DND-41 (cell line): ENCODE data around the gene ATP2B1.

Experiments
- ATAC-seq: fragments of 200-7000 bp; cut with Tn5 transposase; 3 replicates; pipeline ENCODE4 v1.9.1; 2021; ENCODE audit warnings: low read depth; ENCODE audit not compliant: insufficient read depth
- DNase-seq: peaks from one replicate; pipeline ENCODE4 v3.0.0-alpha.2; 2020
- H2AFZ ChIP-seq: 2 replicates; pipeline ENCODE4 v1.6.0; 2012; ENCODE audit warnings: low read depth, low read length
- H3K27ac ChIP-seq: 2 replicates; pipeline ENCODE4 v1.5.1; 2012; ENCODE audit warnings: low read length, inconsistent platforms
- H3K27me3 ChIP-seq: fragments of 200-600 bp; sonication (generic); 2 replicates; pipeline ENCODE4 v1.6.0; 2012; ENCODE audit warnings: low read length, mild to moderate bottlenecking, inconsistent platforms; ENCODE audit not compliant: insufficient read depth, poor library complexity
- H3K36me3 ChIP-seq: 2 replicates; pipeline ENCODE4 v1.5.1; 2012; ENCODE audit warnings: low read length, inconsistent platforms; ENCODE audit not compliant: insufficient read depth
- H3K4me1 ChIP-seq: 2 replicates; pipeline ENCODE4 v1.5.1; 2012; ENCODE audit warnings: mild to moderate bottlenecking, low read length; ENCODE audit not compliant: insufficient read depth
- H3K4me2 ChIP-seq: 2 replicates; pipeline ENCODE4 v1.6.0; 2012; ENCODE audit warnings: mild to moderate bottlenecking, moderate library complexity, low read length, inconsistent platforms; ENCODE audit not compliant: insufficient read depth
- H3K4me3 ChIP-seq, 2 experiments: fragments of 200-600 bp in 1 of 2; shearing (Covaris generic) in 1 of 2; 2 replicates each; pipeline ENCODE4 v1.5.1; 2012 to 2016; ENCODE audit warnings: inconsistent platforms in 2 of 2, low read length in 2 of 2, mild to moderate bottlenecking in 2 of 2, low read depth in 1 of 2, moderate library complexity in 1 of 2
- H3K79me2 ChIP-seq: 2 replicates; pipeline ENCODE4 v1.6.0; 2012; ENCODE audit warnings: low read length, inconsistent platforms; ENCODE audit not compliant: insufficient read depth
- H3K9ac ChIP-seq: 2 replicates; pipeline ENCODE4 v1.6.0; 2012; ENCODE audit warnings: low read depth, mild to moderate bottlenecking, inconsistent platforms, low read length, moderate library complexity
- H3K9me3 ChIP-seq: 2 replicates; pipeline ENCODE4 v1.5.1; 2012; ENCODE audit warnings: low read length, moderate library complexity, mild to moderate bottlenecking, inconsistent platforms; ENCODE audit not compliant: insufficient read depth, severe bottlenecking
- H4K20me1 ChIP-seq: 2 replicates; pipeline ENCODE4 v1.6.0; 2012; ENCODE audit warnings: low read length; ENCODE audit not compliant: insufficient read depth
- CTCF ChIP-seq: IDR thresholded peaks from 2 replicates; pipeline ENCODE4 v1.5.1; 2012; ENCODE audit warnings: borderline replicate concordance, low read length, moderate library complexity, mild to moderate bottlenecking; ENCODE audit not compliant: poor library complexity, severe bottlenecking; ENCODE audit errors: extremely low read depth
- EZH2 ChIP-seq: IDR thresholded peaks from 3 replicates; pipeline ENCODE4 v1.6.1; 2012; ENCODE audit warnings: borderline replicate concordance, low read depth, mild to moderate bottlenecking, moderate library complexity, low read length, inconsistent platforms; ENCODE audit not compliant: severe bottlenecking

The ATP2B1 gene

GRCh38 chr12:89559753-89560152 is 148.9 kb downstream of the ATP2B1 start:
- no peaks in the 10 kb centered on the region for H3K27me3 ChIP-seq

GRCh38 chr12:89556976-89557375 is 151.7 kb downstream of the ATP2B1 start:
- no peak for DNase-seq
- H3K4me3 ChIP-seq = no peak overlapping the region
- H3K79me2 ChIP-seq = no peaks in the 10 kb centered on the region
- H2AFZ ChIP-seq = no peak overlapping the region
- no peaks in the 10 kb centered on the region for H4K20me1 ChIP-seq
- H3K36me3 ChIP-seq = no peaks in the 10 kb centered on the region
- H3K4me2 ChIP-seq = no peak overlapping the region
- TF ChIP-seq CTCF (no peak), EZH2 (no peak)
- H3K27ac ChIP-seq = no peak overlapping the region
- H3K27me3 ChIP-seq = no peaks in the 10 kb centered on the region
- no peaks in the 10 kb centered on the region for H3K9me3 ChIP-seq
- no peaks in the 10 kb centered on the region for H3K4me1 ChIP-seq
- ATAC-seq = no peak
- no peak overlapping the region for H3K9ac ChIP-seq

More at GRCh38 chr12:89559753-89560152, 148.9 kb downstream of the ATP2B1 start:
- no peak for DNase-seq
- Histone ChIP-seq H3K79me2 (no peaks in the 10 kb centered on the region), H3K36me3 (no peaks in the 10 kb centered on the region), H3K4me2 (no peak overlapping the region), H4K20me1 (no peaks in the 10 kb centered on the region), H3K9ac (no peak overlapping the region), H3K4me3 (no peak overlapping the region), H3K27ac (no peak overlapping the region), H3K4me1 (no peaks in the 10 kb centered on the region), H2AFZ (no peak overlapping the region), H3K9me3 (no peaks in the 10 kb centered on the region)
- no peak for ATAC-seq
- TF ChIP-seq CTCF = no peak
- TF ChIP-seq EZH2 = no peak

GRCh38 chr12:89552376-89552775 is 156.3 kb downstream of the ATP2B1 start:
- DNase-seq (no peak), ATAC-seq (no peak)

More at GRCh38 chr12:89552376-89552775, 156.3 kb downstream of the ATP2B1 start:
- TF ChIP-seq EZH2 (no peak), CTCF (no peak)
- no peaks in the 10 kb centered on the region for H3K9me3 ChIP-seq
- no peaks in the 10 kb centered on the region for H3K27me3 ChIP-seq
- no peak overlapping the region for H3K27ac ChIP-seq
- H3K79me2 ChIP-seq = no peaks in the 10 kb centered on the region
- H4K20me1 ChIP-seq = no peaks in the 10 kb centered on the region
- no peaks in the 10 kb centered on the region for H3K4me1 ChIP-seq
- H2AFZ ChIP-seq = no peak overlapping the region
- no peak overlapping the region for H3K4me3 ChIP-seq
- H3K36me3 ChIP-seq = no peaks in the 10 kb centered on the region
- H3K4me2 ChIP-seq = no peak overlapping the region
- H3K9ac ChIP-seq = no peak overlapping the region
